Panc1 (cell line): Measurements from ENCODE around the gene PIK3R6. TPM values are rescaled to one million over a fixed set of nuclear protein-coding genes. Genes with fewer than 3 reads are reported as not detected.

Source experiments
- ATAC-seq: fragments of 200-7000 bp; cut with Tn5 transposase; 2 replicates; pipeline ENCODE4 v1.9.1; 2020; ENCODE audit warnings: mild to moderate bottlenecking, moderate library complexity
- BruUV-seq: library from RNA; stranded (reverse); fragments of 400-500 nt; replicated peaks from 2 replicates; lab custom pipeline; 2021; lab: Mats Ljungman, UMichigan
- CTCF ChIA-PET: fragments of 300-600 bp; sonication (Branson Sonifier 250); formaldehyde crosslinking; loops from one replicate; lab custom pipeline; 2022; ENCODE audit warnings: antibody characterized with exemption; lab: Charles Lee
- POLR2A ChIA-PET: fragments of 300-600 bp; sonication (Branson Sonifier 250); formaldehyde crosslinking; loops from one replicate; lab custom pipeline; 2022; ENCODE audit warnings: antibody characterized with exemption; lab: Charles Lee
- DNase-seq: peaks from one replicate; pipeline ENCODE4 v3.0.0-alpha.2; 2010; ENCODE audit warnings: low read depth, low spot score
- H3K27ac ChIP-seq: 2 replicates; pipeline ENCODE4 v1.5.1; 2011; ENCODE audit warnings: mild to moderate bottlenecking, low read length, inconsistent platforms
- H3K27me3 ChIP-seq: fragments of 200-500 bp; sonication (Bioruptor generic); 2 replicates; pipeline ENCODE4 v1.6.0; 2014; ENCODE audit warnings: low read length, inconsistent platforms; ENCODE audit not compliant: control insufficient read depth, insufficient read depth
- H3K36me3 ChIP-seq: fragments of 200-500 bp; sonication (Bioruptor generic); 2 replicates; pipeline ENCODE4 v1.5.1; 2014; ENCODE audit warnings: inconsistent platforms, mild to moderate bottlenecking, low read length, moderate library complexity; ENCODE audit not compliant: control insufficient read depth, insufficient read depth
- H3K4me1 ChIP-seq: 2 replicates; pipeline ENCODE4 v1.5.1; 2011; ENCODE audit warnings: inconsistent platforms, mild to moderate bottlenecking, low read length, moderate library complexity; ENCODE audit not compliant: control insufficient read depth, insufficient read depth
- H3K4me3 ChIP-seq, 2 experiments: 2 replicates each; pipeline ENCODE4 v1.5.1; 2011 to 2012; ENCODE audit warnings: low read depth in 2 of 2, low read length in 2 of 2, mild to moderate bottlenecking in 2 of 2, inconsistent platforms in 1 of 2, moderate library complexity in 1 of 2
- H3K9me3 ChIP-seq: fragments of 200-500 bp; sonication (Bioruptor generic); 2 replicates; pipeline ENCODE4 v1.5.1; 2014; ENCODE audit warnings: low read depth, mild to moderate bottlenecking, inconsistent platforms, low read length, moderate library complexity; ENCODE audit not compliant: control insufficient read depth, insufficient read depth
- POLR2AphosphoS5 ChIP-seq: IDR thresholded peaks from 2 replicates; pipeline ENCODE4 v1.6.1; 2012; ENCODE audit warnings: mild to moderate bottlenecking, low read depth, low read length, moderate library complexity
- SIN3A ChIP-seq: IDR thresholded peaks from 2 replicates; pipeline ENCODE4 v1.6.1; 2012; ENCODE audit warnings: low read depth, mild to moderate bottlenecking, low read length, moderate library complexity, borderline replicate concordance; ENCODE audit not compliant: insufficient read depth
- TCF7L2 ChIP-seq: IDR thresholded peaks from 2 replicates; pipeline ENCODE4 v1.6.1; 2011; ENCODE audit warnings: mild to moderate bottlenecking, low read depth, low read length, inconsistent platforms
- in situ Hi-C: cut with HindIII; loops from 2 replicates; pipeline ENCODE4 v1.10.0; 2016; ENCODE audit warnings: low sequenced_read_pairs, low pct_unique_long_range_greater_than_20kb
- intact Hi-C: fragments of 100-400 bp; cut with micrococcal nuclease; formaldehyde crosslinking; loops from one replicate; pipeline ENCODE4 v1.10.0; 2022; ENCODE audit not compliant: unreplicated experiment
- total RNA-seq: library from RNA; stranded (reverse); gene quantifications from one replicate; pipeline ENCODE4 v1.2.1, GENCODE V29; 2021; ENCODE audit not compliant: unreplicated experiment
- TF ChIP-seq, protein P1 (sequence below), 2 experiments: IDR thresholded peaks; 2 replicates each; pipeline ENCODE4 v1.6.1; 2011 to 2012; ENCODE audit warnings: low read depth in 2 of 2, control low read depth in 1 of 2, low read length in 1 of 2, mild to moderate bottlenecking in 1 of 2, moderate library complexity in 1 of 2; ENCODE audit not compliant: insufficient read depth in 1 of 2
- TF ChIP-seq, protein P2 (sequence below): fragments of 450-650 bp; IDR thresholded peaks from 2 replicates; pipeline ENCODE4 v1.5.1; 2017; ENCODE audit warnings: mild to moderate bottlenecking

The PIK3R6 gene
- total RNA-seq, 1 experiment from 2014 or later: not detected

DNA sequence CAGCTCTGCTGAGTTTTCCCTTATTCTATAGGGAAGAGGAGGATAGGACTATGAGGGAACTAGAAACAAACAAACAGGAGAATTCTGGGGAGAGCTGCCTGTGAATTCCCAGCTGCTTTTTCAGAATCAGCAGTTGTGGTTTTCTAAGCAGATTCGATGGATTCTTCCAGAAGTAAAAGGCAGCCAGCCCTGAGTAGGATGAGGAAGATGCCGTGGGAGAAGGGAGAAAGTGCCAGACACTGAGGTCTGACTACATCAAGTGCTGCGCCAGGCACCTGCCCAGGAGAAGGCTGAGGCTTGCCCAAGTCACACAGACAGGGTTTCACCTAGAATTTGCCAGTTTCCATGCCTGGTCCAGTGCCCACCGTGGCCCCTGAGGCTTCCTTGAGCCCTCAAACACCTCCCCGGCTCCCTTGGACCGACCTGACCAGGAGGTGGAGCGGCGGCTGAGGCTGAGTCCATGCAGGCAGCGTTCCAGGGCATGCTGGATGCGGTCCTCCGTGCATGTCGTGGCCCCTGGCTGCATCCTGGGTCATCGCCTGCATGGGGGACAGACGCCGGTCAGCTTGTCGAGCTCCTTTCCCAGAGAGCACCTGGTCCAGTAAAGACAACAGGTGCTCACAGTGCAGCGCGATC lies 43.6 kb upstream of the PIK3R6 start:
- ChIA-PET POLR2A (no interaction called here), CTCF (no interaction called here)
- Histone ChIP-seq H3K27me3 (no peaks in the 10 kb centered on the region), H3K27ac (no peak overlapping the region), H3K36me3 (no peaks in the 10 kb centered on the region), H3K9me3 (no peaks in the 10 kb centered on the region), H3K4me1 (no peaks in the 10 kb centered on the region), H3K4me3 (no peak overlapping the region)
- ATAC-seq (no peak), DNase-seq (no peak)
- intact Hi-C loops: no loop called here
- in situ Hi-C loops: no loop called here
- TF ChIP-seq, protein P1, sequence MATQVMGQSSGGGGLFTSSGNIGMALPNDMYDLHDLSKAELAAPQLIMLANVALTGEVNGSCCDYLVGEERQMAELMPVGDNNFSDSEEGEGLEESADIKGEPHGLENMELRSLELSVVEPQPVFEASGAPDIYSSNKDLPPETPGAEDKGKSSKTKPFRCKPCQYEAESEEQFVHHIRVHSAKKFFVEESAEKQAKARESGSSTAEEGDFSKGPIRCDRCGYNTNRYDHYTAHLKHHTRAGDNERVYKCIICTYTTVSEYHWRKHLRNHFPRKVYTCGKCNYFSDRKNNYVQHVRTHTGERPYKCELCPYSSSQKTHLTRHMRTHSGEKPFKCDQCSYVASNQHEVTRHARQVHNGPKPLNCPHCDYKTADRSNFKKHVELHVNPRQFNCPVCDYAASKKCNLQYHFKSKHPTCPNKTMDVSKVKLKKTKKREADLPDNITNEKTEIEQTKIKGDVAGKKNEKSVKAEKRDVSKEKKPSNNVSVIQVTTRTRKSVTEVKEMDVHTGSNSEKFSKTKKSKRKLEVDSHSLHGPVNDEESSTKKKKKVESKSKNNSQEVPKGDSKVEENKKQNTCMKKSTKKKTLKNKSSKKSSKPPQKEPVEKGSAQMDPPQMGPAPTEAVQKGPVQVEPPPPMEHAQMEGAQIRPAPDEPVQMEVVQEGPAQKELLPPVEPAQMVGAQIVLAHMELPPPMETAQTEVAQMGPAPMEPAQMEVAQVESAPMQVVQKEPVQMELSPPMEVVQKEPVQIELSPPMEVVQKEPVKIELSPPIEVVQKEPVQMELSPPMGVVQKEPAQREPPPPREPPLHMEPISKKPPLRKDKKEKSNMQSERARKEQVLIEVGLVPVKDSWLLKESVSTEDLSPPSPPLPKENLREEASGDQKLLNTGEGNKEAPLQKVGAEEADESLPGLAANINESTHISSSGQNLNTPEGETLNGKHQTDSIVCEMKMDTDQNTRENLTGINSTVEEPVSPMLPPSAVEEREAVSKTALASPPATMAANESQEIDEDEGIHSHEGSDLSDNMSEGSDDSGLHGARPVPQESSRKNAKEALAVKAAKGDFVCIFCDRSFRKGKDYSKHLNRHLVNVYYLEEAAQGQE (IDR thresholded peaks at IDR 0.05; ENCODE audit: insufficient read depth in 1 of 2, low read depth in 2 of 2, low read length in 1 of 2): no peak
- TF ChIP-seq, protein P2, sequence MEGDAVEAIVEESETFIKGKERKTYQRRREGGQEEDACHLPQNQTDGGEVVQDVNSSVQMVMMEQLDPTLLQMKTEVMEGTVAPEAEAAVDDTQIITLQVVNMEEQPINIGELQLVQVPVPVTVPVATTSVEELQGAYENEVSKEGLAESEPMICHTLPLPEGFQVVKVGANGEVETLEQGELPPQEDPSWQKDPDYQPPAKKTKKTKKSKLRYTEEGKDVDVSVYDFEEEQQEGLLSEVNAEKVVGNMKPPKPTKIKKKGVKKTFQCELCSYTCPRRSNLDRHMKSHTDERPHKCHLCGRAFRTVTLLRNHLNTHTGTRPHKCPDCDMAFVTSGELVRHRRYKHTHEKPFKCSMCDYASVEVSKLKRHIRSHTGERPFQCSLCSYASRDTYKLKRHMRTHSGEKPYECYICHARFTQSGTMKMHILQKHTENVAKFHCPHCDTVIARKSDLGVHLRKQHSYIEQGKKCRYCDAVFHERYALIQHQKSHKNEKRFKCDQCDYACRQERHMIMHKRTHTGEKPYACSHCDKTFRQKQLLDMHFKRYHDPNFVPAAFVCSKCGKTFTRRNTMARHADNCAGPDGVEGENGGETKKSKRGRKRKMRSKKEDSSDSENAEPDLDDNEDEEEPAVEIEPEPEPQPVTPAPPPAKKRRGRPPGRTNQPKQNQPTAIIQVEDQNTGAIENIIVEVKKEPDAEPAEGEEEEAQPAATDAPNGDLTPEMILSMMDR: no peak
- no peak for TF ChIP-seq SIN3A
- no peak for TF ChIP-seq TCF7L2
- no peak for TF ChIP-seq POLR2AphosphoS5
- no TSS peak for BruUV-seq

DNA sequence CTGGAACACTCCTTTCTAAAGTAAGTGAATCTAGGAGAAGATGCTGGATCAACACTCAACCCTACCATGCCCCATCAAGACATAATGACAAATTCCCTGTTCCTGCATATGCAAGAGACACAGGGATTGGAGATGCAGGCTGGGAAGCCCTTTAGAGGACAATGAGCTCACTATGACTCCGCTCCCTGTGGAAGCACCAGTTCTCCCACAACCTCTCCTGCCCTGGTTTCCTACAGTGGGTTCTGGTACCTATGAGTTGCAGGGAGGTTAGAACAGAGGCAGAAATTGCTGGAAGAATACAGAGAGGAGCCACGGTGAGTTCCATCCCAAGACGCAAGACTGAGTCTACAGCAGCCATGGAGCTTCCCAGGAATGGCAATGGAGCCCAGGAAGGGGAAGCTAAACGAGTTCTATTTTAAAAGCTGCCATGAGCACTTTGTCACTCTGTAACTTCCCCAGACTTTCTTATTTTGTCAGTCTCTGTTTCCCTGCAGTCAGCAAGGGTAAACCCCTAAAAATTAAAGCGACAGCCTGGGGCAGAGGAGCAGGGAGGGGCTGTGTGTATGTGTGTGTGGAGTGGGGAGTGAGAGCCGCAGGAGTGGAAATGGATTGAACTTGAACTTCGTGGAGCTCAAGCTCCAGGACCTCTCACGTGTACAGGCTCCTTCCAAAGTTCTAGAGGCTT lies 42.3 kb upstream of the PIK3R6 start:
- no peaks in the 10 kb centered on the region for H3K27me3 ChIP-seq
- BruUV-seq: no TSS peak
- no peak for TF ChIP-seq TCF7L2
- TF ChIP-seq SIN3A: no peak
- TF ChIP-seq, protein P1 (IDR thresholded peaks at IDR 0.05; ENCODE audit: insufficient read depth in 1 of 2, low read depth in 2 of 2, low read length in 1 of 2): no peak
- no peak for TF ChIP-seq POLR2AphosphoS5
- TF ChIP-seq, protein P2: no peak

More for the DNA sequence above, 42.3 kb upstream of the PIK3R6 start:
- ChIA-PET CTCF (no interaction called here), POLR2A (interaction anchor here (0.5 kb wide), 1 partner anchor 595 kb away, joined by 6 read pairs; no protein-coding TSS in a partner anchor)
- no peaks in the 10 kb centered on the region for H3K9me3 ChIP-seq
- H3K36me3 ChIP-seq: no peaks in the 10 kb centered on the region
- H3K4me1 ChIP-seq: no peaks in the 10 kb centered on the region
- no peak overlapping the region for H3K4me3 ChIP-seq
- ATAC-seq (no peak), DNase-seq (no peak)
- no peak overlapping the region for H3K27ac ChIP-seq
- in situ Hi-C loops: no loop called here
- intact Hi-C loops: no loop called here
